Fibroblast of mammary gland (primary cell): ENCODE data around the gene MDP1.

Experiments used
- DNase-seq: peaks from one replicate; pipeline ENCODE4 v3.0.0-alpha.2; 2010; ENCODE audit warnings: low read depth
- H3K4me3 ChIP-seq: 2 replicates; pipeline ENCODE4 v1.5.1; 2011; ENCODE audit warnings: low read depth, mild to moderate bottlenecking, low read length, moderate library complexity; ENCODE audit not compliant: control insufficient read depth
- CTCF ChIP-seq: conservative IDR thresholded peaks from 2 replicates; pipeline ENCODE4 v1.5.1; 2011; ENCODE audit warnings: low read depth, low read length, inconsistent platforms; ENCODE audit not compliant: control insufficient read depth, insufficient read depth

The MDP1 gene

GRCh38 chr14:24234095-24235005 lies 18.5 kb upstream of the MDP1 start:
- DNase-seq, result no peak
- no peak for TF ChIP-seq CTCF
- H3K4me3 ChIP-seq, result no peak overlapping the region

GRCh38 chr14:24233538-24233866 lies 17.6 kb upstream of the MDP1 start:
- no peak for DNase-seq
- H3K4me3 ChIP-seq, result peak overlapping the region; percentile 92
- no peak for TF ChIP-seq CTCF

- TF ChIP-seq CTCF, result no peak
- H3K4me3 ChIP-seq, result peak within 1 kb of the TSS; percentile 92
- DNase-seq, result peak; percentile 7
Measured at GRCh38 chr14:24232645-24233537, 17.0 kb upstream of the MDP1 start, which contains the start of gene GMPR2. TSS of gene GMPR2 (plus strand) at chr14:24232929. CDS start at chr14:24233254, 325 bp downstream.

GRCh38 chr14:24232121-24232644 lies 16.3 kb upstream of the MDP1 start, which contains the start of gene NEDD8:
TSS of gene NEDD8 (minus strand) at chr14:24232367. CDS start at chr14:24232267, 100 bp downstream.
- peak; percentile 98 for DNase-seq
- no peak for TF ChIP-seq CTCF

GRCh38 chr14:24231263-24232120 lies 15.6 kb upstream of the MDP1 start:
- TF ChIP-seq CTCF, result no peak
- H3K4me3 ChIP-seq, result peak overlapping the region; percentile 92
- no peak for DNase-seq

More at GRCh38 chr14:24232121-24232644, 16.3 kb upstream of the MDP1 start, which contains the start of gene NEDD8:
- H3K4me3 ChIP-seq, result peak within 1 kb of the TSS; percentile 92
